WI38 (cell line): ENCODE data around the gene BTBD9.

Source experiments
- H3K4me3 ChIP-seq: 2 replicates; pipeline ENCODE4 v1.5.1; 2011; ENCODE audit warnings: low read depth, mild to moderate bottlenecking, control low read depth, low read length
- TF ChIP-seq, protein P1 (sequence below): IDR thresholded peaks from 2 replicates; pipeline ENCODE4 v1.5.1; 2012; ENCODE audit warnings: low read depth, mild to moderate bottlenecking, control low read depth, low read length

Gene BTBD9

DNA sequence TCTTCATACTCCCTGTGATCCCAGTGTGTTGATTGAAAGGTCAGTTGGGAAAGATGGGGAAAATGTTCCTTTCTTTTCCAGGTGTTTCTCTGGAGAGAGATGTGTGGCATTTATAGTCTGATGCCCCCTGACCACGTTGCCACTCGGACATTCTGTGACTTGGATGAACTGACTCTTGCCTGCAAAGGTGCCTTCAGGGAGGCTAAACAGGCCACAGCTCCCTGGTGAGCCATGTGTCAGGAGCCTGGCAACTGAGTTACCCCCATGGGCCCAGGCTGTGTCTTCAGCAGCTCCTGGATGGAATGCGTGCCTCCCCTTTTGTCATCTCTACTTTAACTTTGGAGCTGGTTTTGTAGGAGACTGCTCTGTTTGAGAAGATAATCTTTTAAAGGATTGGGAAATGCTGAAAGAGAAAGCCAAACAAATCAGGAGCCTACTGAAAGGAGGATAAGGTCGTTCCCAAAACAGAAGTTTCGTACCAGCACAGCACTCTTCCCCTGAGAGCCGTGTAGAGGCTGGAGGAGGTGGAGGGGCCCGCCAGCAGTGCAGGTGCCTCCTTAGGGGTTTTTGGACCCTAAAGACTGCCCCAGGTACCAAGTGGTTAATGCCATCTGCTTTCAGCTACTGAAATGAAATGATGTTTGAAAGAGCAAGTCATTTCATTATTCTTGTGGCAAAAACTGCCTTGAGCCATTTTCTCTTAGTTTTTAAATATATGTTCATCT, 497.4 kb downstream of the BTBD9 start:
- H3K4me3 ChIP-seq: no peak overlapping the region
- TF ChIP-seq, protein P1, sequence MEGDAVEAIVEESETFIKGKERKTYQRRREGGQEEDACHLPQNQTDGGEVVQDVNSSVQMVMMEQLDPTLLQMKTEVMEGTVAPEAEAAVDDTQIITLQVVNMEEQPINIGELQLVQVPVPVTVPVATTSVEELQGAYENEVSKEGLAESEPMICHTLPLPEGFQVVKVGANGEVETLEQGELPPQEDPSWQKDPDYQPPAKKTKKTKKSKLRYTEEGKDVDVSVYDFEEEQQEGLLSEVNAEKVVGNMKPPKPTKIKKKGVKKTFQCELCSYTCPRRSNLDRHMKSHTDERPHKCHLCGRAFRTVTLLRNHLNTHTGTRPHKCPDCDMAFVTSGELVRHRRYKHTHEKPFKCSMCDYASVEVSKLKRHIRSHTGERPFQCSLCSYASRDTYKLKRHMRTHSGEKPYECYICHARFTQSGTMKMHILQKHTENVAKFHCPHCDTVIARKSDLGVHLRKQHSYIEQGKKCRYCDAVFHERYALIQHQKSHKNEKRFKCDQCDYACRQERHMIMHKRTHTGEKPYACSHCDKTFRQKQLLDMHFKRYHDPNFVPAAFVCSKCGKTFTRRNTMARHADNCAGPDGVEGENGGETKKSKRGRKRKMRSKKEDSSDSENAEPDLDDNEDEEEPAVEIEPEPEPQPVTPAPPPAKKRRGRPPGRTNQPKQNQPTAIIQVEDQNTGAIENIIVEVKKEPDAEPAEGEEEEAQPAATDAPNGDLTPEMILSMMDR: no peak

DNA sequence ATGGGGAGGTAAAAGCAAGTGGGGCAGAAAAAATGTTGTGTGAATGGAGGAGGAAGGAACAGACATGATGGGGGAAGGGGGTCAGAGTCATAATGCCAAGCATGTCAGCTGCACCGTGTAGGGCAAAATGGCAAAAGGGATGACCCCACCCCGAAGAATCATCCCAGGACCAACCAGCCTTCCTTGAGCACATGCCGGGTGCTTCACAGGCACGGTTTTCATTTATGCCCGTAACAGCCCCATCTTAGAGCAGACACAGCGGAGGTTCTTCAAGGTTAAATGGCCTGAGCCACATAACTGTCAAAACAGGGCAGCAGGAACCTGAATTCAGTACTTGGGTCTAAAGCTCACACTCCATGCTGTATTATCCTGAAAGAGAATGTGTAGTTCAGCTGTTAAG, 498.0 kb downstream of the BTBD9 start:
- no peak overlapping the region for H3K4me3 ChIP-seq
- TF ChIP-seq, protein P1: no peak

DNA sequence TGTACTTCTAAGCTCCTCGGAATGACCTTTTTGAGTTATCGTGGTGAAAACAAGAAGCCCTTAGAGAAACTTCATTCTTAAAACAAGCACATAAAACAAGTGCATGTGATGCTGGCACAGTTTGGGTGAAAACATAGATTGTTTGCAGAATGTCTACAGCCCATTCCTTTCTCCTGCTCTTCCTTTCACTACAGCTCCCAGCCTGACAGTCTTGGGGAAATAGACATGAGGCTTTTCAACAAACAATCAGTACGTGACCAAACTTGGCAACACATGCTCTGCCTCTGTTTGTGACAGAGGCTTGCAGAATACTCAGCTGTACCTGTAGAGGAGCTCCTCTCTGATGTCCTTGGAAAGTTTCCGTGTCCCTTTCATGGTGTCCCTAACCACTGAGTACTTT, 498.6 kb downstream of the BTBD9 start:
- TF ChIP-seq, protein P1: no peak
- no peak overlapping the region for H3K4me3 ChIP-seq

DNA sequence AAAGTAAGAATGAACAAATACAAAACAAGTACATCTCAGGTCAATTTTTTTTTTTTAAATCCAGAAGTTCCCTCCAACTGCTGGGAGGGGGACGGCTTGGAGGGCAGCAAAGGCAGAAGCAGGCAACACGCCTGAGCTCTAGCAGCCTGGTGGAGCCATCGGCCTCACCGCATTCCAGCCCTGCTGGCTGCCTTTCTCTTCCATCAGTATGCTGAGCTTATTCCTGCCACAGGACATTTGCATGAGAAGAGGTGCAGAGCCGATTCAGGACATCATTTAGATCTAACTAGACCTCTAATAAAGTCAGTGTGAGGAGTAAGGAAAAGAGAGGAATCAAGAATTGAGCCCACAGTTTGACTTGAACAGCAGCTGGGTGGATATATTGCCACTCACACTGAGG, 501.4 kb downstream of the BTBD9 start:
- H3K4me3 ChIP-seq: no peak overlapping the region
- TF ChIP-seq, protein P1: no peak

DNA sequence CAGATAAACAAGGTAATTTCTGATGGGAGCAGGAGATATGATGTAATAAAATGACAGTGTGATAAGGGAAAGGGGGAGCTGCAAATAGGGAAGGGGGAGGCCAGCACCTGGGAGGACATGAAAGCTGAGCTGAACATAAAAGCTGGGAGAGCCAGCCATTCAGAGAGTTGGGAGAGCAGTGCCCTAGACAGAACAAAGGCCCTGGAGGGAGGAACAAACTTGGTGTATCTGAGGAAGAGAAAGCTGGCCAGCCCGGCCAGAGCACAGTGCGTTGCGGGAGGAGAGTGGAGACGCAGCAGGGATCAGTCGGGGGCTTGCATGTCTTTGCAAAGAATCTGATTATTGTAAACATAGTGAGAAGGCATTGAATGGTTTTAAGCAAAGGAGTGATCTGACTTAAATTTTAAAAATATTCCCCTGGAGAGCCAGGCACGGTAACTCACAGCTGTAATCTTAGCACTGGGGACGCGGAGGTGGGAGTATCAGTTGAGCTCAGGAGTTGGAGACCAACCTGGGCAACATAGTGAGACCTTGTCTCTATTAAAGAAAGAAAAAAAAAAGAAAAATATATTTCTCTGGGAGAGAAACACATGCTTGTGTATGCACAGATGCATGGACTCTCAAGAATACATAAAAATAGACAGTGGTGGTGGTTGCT, 502.0 kb downstream of the BTBD9 start:
- TF ChIP-seq, protein P1: no peak
- no peak overlapping the region for H3K4me3 ChIP-seq

DNA sequence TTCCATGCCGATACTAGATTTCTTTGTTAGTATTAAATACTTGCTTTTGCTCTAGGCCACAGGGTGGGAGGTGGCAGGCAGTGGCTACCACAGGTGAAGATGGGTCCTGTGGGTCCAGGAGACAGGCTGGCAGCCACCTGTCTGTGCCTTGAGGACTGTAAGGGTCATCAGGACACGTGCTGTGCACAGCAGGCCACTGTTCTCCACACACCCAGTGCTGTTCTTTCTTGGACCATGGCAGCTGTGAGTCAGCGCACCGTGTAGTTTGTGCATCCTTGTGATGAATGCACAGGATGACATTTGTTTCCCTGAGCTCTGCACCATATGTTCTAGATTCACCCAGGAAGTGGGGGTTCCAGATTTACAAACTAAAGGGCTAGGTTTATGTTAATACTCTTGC, 503.2 kb downstream of the BTBD9 start:
- TF ChIP-seq, protein P1: no peak
- no peak overlapping the region for H3K4me3 ChIP-seq

DNA sequence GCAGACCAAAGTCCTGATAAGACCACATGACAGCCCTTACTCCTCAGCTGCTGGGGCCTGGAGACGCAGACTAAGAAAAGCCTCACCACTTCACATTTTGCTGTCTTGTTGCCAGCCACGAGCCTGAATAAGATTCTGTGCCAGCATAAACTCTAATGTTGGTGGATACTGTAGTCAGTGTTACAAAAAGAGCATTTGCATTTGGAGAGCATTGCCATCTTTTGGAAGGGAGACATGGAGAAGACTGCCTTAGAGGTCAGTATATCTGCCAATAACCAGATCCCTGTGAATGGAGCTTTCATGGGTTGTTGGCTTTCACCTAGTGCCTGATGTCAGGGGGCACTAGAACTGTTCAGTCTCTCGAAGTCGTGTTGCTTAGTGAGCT, 505.0 kb downstream of the BTBD9 start:
- H3K4me3 ChIP-seq: no peak overlapping the region
- TF ChIP-seq, protein P1: no peak
